Measurements from ENCODE around the gene FRAS1.

Gene FRAS1

GRCh38 chr4:78331965-78332364, 274.8 kb downstream of the FRAS1 start:
- no peak for DNase-seq

- no peak for DNase-seq
Measured at GRCh38 chr4:78332976-78333375, 275.9 kb downstream of the FRAS1 start.

GRCh38 chr4:78336093-78336943, 279.2 kb downstream of the FRAS1 start:
- DNase-seq: peak; percentile 22

- DNase-seq: no peak
Measured at GRCh38 chr4:78337244-78338020, 280.3 kb downstream of the FRAS1 start.

GRCh38 chr4:78342125-78342524, 285.0 kb downstream of the FRAS1 start:
- no peak for DNase-seq

- peak; percentile 21 for DNase-seq
Measured at GRCh38 chr4:78343682-78344081, 286.6 kb downstream of the FRAS1 start.

GRCh38 chr4:78345237-78345636, 288.1 kb downstream of the FRAS1 start:
- no peak for DNase-seq

- no peak for DNase-seq
Measured at GRCh38 chr4:78346222-78346621, 289.1 kb downstream of the FRAS1 start.

GRCh38 chr4:78347527-78347926, 290.4 kb downstream of the FRAS1 start:
- no peak for DNase-seq

GRCh38 chr4:78353921-78354320, 296.8 kb downstream of the FRAS1 start:
- no peak for DNase-seq

GRCh38 chr4:78354782-78355181, 297.7 kb downstream of the FRAS1 start:
- no peak for DNase-seq

- DNase-seq: no peak
Measured at GRCh38 chr4:78355306-78355705, 298.2 kb downstream of the FRAS1 start.

- no peak for DNase-seq
Measured at GRCh38 chr4:78356251-78356786, 299.2 kb downstream of the FRAS1 start.

- no peak for DNase-seq
Measured at GRCh38 chr4:78357122-78357521, 300.0 kb downstream of the FRAS1 start.

- no peak for DNase-seq
Measured at GRCh38 chr4:78360466-78360865, 303.3 kb downstream of the FRAS1 start.

- DNase-seq: no peak
Measured at GRCh38 chr4:78361621-78362120, 304.5 kb downstream of the FRAS1 start.

- no peak for DNase-seq
Measured at GRCh38 chr4:78362310-78362709, 305.2 kb downstream of the FRAS1 start.

GRCh38 chr4:78363031-78363570, 306.0 kb downstream of the FRAS1 start:
- DNase-seq: no peak

GRCh38 chr4:78369679-78370078, 312.6 kb downstream of the FRAS1 start:
- no peak for DNase-seq

GRCh38 chr4:78370631-78371372, 313.7 kb downstream of the FRAS1 start:
- DNase-seq: no peak

- DNase-seq: no peak
Measured at GRCh38 chr4:78372355-78372988, 315.3 kb downstream of the FRAS1 start.

- DNase-seq: no peak
Measured at GRCh38 chr4:78377555-78377954, 320.4 kb downstream of the FRAS1 start.
